Thoracic aorta (tissue), 2 donors: ENCODE measurements around the gene PLEKHH2. TPM values are rescaled to one million over a fixed set of nuclear protein-coding genes. Genes with fewer than 3 reads are reported as not detected.

Experiments used
- ATAC-seq: fragments of 150-250 bp; one replicate; pipeline ENCODE4 v1.8.0; 2017; ENCODE audit warnings: low read depth; ENCODE audit not compliant: insufficient number of reproducible peaks, low FRiP score
- DNase-seq: peaks from one replicate; pipeline ENCODE4 v3.0.0-alpha.2; 2020; ENCODE audit warnings: low spot score
- H3K27ac ChIP-seq, 2 donors: fragments of 200-600 bp; sonication (generic); 1 replicate in 1 of 2; 2 replicates in 1 of 2; pipeline ENCODE4 v1.5.1; 2016; ENCODE audit warnings: mild to moderate bottlenecking in 2 of 2, moderate library complexity in 2 of 2
- H3K27me3 ChIP-seq: fragments of 200-600 bp; sonication (generic); replicated peaks from 2 replicates; pipeline ENCODE4 v1.6.0; 2016; ENCODE audit warnings: mild to moderate bottlenecking; ENCODE audit not compliant: insufficient read depth
- H3K36me3 ChIP-seq: fragments of 200-600 bp; sonication (generic); one replicate; pipeline ENCODE4 v1.5.1; 2016
- H3K4me1 ChIP-seq, 2 donors: fragments of 200-600 bp; sonication (generic); 1 replicate in 1 of 2; 2 replicates in 1 of 2; pipeline versions ENCODE4 v1.5.1 to v1.6.0; 2016; ENCODE audit warnings: low read depth in 2 of 2, mild to moderate bottlenecking in 1 of 2; ENCODE audit not compliant: control insufficient read depth in 1 of 2
- H3K4me3 ChIP-seq: fragments of 200-600 bp; sonication (generic); 2 replicates; pipeline ENCODE4 v1.5.1; 2016; ENCODE audit warnings: mild to moderate bottlenecking
- H3K9me3 ChIP-seq: fragments of 200-600 bp; sonication (generic); 2 replicates; pipeline ENCODE4 v1.5.1; 2016
- total RNA-seq, 2 donors: library from RNA; depleted of rRNA; stranded (reverse); fragments of >200 nt; gene quantifications; one replicate each; pipeline versions ENCODE4 v1.1.0 to v1.2.3, GENCODE V29; 2016
- TF ChIP-seq, protein P1 (sequence below): fragments of 200-600 bp; sonication (generic); IDR thresholded peaks from one replicate; pipeline ENCODE4 v1.5.1; 2019; ENCODE audit warnings: antibody characterized with exemption

Gene PLEKHH2
- total RNA-seq, 2 donors from 2014 or later: 23.3 to 29.5 TPM

DNA sequence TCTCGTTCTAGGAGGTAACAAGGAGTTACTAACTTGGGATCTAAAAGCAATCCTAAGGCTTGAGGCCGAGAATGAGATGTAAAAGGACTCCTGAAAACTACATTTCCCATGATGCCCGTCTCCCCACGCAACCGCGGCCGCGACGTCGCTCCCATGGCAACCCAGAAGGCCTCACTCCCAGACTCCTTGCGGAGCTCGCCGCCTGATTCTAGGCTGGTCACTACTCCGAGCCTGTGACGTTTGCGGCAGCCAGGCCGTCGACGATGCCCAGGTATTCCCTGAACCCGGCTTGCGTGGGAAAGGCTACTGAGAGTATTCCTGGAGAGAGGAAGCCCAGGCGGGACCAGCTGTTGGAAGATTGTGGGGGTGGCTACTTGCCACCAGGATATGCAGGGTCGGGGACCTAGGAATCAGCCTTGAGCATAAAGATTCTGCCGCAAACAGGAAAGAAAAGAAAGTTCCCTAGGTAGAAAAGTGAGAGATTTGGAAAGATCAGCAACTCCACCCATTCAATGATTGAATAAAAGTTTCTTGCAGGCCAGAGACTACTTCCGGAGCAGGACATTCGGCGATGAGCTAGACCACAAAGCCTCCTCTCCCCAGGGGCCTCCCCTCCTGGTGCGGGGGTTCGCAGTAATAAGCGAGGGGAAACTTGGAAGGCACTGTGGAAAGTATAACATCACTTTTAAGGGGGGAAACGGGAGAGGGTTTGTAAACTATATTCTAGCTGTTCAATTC, 137.0 kb downstream of the PLEKHH2 start, which contains the start of gene DYNC2LI1:
Gene DYNC2LI1, plus strand, starts transcription at position 164 of the 738 bp plus-strand sequence. Its CDS starts 100 bp downstream, at position 264.
- peaks cover 0 to 12% of the 10 kb centered on the region in 2 donors for H3K4me1 ChIP-seq
- H3K4me3 ChIP-seq: peak within 1 kb of the TSS; percentile 90
- H3K27ac ChIP-seq: peak within 1 kb of the TSS; percentile 76 to 82
- peak; percentile 72 for DNase-seq
- TF ChIP-seq, protein P1, sequence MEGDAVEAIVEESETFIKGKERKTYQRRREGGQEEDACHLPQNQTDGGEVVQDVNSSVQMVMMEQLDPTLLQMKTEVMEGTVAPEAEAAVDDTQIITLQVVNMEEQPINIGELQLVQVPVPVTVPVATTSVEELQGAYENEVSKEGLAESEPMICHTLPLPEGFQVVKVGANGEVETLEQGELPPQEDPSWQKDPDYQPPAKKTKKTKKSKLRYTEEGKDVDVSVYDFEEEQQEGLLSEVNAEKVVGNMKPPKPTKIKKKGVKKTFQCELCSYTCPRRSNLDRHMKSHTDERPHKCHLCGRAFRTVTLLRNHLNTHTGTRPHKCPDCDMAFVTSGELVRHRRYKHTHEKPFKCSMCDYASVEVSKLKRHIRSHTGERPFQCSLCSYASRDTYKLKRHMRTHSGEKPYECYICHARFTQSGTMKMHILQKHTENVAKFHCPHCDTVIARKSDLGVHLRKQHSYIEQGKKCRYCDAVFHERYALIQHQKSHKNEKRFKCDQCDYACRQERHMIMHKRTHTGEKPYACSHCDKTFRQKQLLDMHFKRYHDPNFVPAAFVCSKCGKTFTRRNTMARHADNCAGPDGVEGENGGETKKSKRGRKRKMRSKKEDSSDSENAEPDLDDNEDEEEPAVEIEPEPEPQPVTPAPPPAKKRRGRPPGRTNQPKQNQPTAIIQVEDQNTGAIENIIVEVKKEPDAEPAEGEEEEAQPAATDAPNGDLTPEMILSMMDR: no peak
- H3K27me3 ChIP-seq: no peaks in the 10 kb centered on the region
- peak; percentile 93 for ATAC-seq
- H3K9me3 ChIP-seq: no peaks in the 10 kb centered on the region
- no peaks in the 10 kb centered on the region for H3K36me3 ChIP-seq

DNA sequence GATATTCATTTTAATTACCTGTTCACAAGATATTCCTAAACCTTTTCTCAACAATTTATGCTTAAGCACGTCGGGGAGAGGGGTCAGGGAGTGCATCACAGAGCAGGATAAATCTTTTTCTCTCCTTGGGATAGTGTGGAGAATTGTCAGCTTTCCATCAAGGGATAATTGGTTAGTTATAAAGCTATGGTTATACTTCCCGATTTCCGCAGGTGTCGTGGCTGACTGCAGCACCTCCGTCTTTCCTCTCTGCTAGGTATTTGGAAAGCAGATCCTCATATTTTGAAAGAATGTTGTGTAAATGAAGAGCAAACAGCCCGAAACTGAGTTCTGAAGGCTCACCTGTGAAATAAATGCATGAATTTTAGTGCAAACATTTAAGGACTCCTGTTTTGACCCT, 137.6 kb downstream of the PLEKHH2 start:
- no peaks in the 10 kb centered on the region for H3K36me3 ChIP-seq
- no peaks in the 10 kb centered on the region for H3K9me3 ChIP-seq
- ATAC-seq (no peak), DNase-seq (no peak)
- H3K4me3 ChIP-seq: peak overlapping the region; percentile 90
- TF ChIP-seq, protein P1: no peak
- no peaks in the 10 kb centered on the region for H3K27me3 ChIP-seq
- peaks cover 0 to 12% of the 10 kb centered on the region in 2 donors for H3K4me1 ChIP-seq
- H3K27ac ChIP-seq: peak overlapping the region in 1 of 2 donors; percentile 76

DNA sequence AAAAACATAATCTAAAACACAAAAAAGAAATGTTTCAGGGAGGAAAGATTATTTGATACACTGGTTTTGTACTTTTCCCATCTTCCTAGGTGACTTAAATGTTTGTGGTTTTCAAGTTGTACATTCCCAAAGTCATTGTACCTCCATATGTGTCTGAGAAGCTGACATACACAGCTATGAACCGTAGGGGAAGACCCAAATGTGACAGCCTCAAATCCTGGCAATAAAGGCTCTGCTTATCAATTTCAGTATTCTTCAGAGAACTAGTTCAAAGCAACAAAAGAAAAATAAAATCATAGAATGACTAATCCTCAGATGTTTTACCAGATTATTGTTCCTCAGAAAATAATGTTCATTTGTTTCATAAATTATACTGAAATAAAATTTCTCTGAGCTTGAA, 139.3 kb downstream of the PLEKHH2 start:
- no peak for ATAC-seq
- H3K9me3 ChIP-seq: no peaks in the 10 kb centered on the region
- TF ChIP-seq, protein P1: no peak
- peaks cover 0 to 12% of the 10 kb centered on the region in 2 donors for H3K4me1 ChIP-seq
- no peak overlapping the region for H3K4me3 ChIP-seq
- H3K27ac ChIP-seq: no peak overlapping the region
- H3K27me3 ChIP-seq: no peaks in the 10 kb centered on the region
- no peaks in the 10 kb centered on the region for H3K36me3 ChIP-seq
- no peak for DNase-seq

DNA sequence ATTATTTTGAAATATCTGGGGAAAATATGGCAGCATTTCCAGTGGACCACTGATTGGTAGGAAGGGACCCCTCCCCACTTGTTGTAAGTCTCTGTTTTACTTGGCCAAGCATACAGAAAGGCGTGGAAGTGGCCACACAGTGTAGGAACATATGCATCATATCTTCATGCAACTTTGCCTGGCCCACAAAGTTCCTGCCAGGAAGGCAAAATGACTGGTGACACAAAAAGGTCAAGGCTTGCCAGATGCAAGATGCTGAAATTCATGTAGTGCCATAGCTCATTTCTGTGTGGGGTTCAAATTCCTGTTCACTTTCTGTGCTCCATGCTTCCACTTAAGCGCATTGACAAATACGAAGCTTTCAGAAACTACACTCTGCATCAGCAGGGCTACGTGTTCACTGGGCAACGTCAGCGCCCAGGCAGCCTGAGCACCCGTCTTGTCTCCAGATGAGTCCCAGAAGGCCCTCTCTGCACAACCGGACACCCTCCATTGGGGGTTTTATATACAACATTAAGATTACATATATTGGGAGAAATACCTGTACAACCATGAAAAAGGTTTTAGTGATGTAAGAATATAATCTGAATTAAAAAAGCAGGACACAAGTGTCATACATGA, 140.4 kb downstream of the PLEKHH2 start:
- DNase-seq (no peak), ATAC-seq (no peak)
- TF ChIP-seq, protein P1: no peak
- Histone ChIP-seq H3K4me3 (no peak overlapping the region), H3K27ac (no peak overlapping the region), H3K36me3 (no peaks in the 10 kb centered on the region), H3K9me3 (no peaks in the 10 kb centered on the region), H3K27me3 (no peaks in the 10 kb centered on the region), H3K4me1 (peaks cover 0 to 12% of the 10 kb centered on the region in 2 donors)

DNA sequence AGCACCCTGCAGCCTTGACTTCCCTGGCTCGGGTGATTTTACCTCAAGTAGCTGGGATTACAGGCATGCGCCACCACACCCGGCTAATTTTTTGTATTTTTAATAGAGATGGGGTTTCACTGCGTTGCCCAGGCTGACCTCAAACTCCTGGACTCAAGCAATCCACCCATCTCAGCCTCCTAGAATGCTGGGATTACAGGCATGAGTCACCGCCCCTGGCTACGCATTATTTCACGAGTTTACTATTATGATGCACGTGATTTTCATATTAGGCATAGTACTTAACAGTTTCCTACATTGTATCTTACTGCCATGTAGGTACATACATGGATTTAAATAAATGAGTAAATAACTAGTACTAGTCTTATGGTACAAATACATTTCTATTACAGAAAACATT, 141.2 kb downstream of the PLEKHH2 start:
- H3K9me3 ChIP-seq: no peaks in the 10 kb centered on the region
- no peak overlapping the region for H3K4me3 ChIP-seq
- H3K27ac ChIP-seq: no peak overlapping the region
- TF ChIP-seq, protein P1: no peak
- DNase-seq (no peak), ATAC-seq (no peak)
- H3K27me3 ChIP-seq: no peaks in the 10 kb centered on the region
- H3K4me1 ChIP-seq: peaks cover 0 to 12% of the 10 kb centered on the region in 2 donors
- H3K36me3 ChIP-seq: no peaks in the 10 kb centered on the region
